ENCODE data around the gene ERCC4.

- TF ChIP-seq, protein P1, sequence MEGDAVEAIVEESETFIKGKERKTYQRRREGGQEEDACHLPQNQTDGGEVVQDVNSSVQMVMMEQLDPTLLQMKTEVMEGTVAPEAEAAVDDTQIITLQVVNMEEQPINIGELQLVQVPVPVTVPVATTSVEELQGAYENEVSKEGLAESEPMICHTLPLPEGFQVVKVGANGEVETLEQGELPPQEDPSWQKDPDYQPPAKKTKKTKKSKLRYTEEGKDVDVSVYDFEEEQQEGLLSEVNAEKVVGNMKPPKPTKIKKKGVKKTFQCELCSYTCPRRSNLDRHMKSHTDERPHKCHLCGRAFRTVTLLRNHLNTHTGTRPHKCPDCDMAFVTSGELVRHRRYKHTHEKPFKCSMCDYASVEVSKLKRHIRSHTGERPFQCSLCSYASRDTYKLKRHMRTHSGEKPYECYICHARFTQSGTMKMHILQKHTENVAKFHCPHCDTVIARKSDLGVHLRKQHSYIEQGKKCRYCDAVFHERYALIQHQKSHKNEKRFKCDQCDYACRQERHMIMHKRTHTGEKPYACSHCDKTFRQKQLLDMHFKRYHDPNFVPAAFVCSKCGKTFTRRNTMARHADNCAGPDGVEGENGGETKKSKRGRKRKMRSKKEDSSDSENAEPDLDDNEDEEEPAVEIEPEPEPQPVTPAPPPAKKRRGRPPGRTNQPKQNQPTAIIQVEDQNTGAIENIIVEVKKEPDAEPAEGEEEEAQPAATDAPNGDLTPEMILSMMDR (conservative IDR thresholded peaks at IDR 0.05 in 1 of 2, IDR thresholded peaks at IDR 0.05 in 1 of 2; ENCODE audit: low read depth in 1 of 2, low read length in 2 of 2) = no peak
- no peak for TF ChIP-seq EZH2 (IDR thresholded peaks at IDR 0.05; ENCODE audit: low read length, missing control alignments)
Observed at GRCh38 chr16:13970708-13971422, 50.9 kb downstream of the ERCC4 start.
